HK-2 (cell line): ENCODE results near the gene EIF3B.
"Not testable (repeated sequence)": the region's sequence is repeated elsewhere in the genome, so short reads cannot be mapped to it uniquely, and the experiment has no call there.

Source experiments
- DNase-seq: peaks from one replicate; pipeline ENCODE4 v3.0.0-alpha.2; 2018; ENCODE audit not compliant: unreplicated experiment

The EIF3B gene

GRCh38 chr7:2376351-2377154 lies 21.9 kb downstream of the EIF3B start:
- DNase-seq, result no peak

GRCh38 chr7:2377492-2377891 lies 22.9 kb downstream of the EIF3B start:
- not testable (repeated sequence) for DNase-seq

- not testable (repeated sequence) for DNase-seq
These were observed 23.5 kb downstream of the EIF3B start for GRCh38 chr7:2378125-2378524.

GRCh38 chr7:2379161-2379560 lies 24.5 kb downstream of the EIF3B start:
- no peak for DNase-seq

- no peak for DNase-seq
These were observed 25.3 kb downstream of the EIF3B start for GRCh38 chr7:2379821-2380450.

GRCh38 chr7:2380461-2380860 lies 25.8 kb downstream of the EIF3B start:
- no peak for DNase-seq

- DNase-seq, result no peak
These were observed 26.6 kb downstream of the EIF3B start for GRCh38 chr7:2381227-2381626.

GRCh38 chr7:2381881-2382509 lies 27.4 kb downstream of the EIF3B start:
- DNase-seq, result no peak

- no peak for DNase-seq
These were observed 29.1 kb downstream of the EIF3B start for GRCh38 chr7:2383543-2384274.

GRCh38 chr7:2384354-2385243 lies 30.0 kb downstream of the EIF3B start:
- DNase-seq, result no peak

GRCh38 chr7:2386122-2386521 lies 31.5 kb downstream of the EIF3B start:
- DNase-seq, result not testable (repeated sequence)

- no peak for DNase-seq
These were observed 32.5 kb downstream of the EIF3B start for GRCh38 chr7:2386964-2387669.

- DNase-seq, result no peak
These were observed 33.4 kb downstream of the EIF3B start for GRCh38 chr7:2387897-2388636.

- no peak for DNase-seq
These were observed 34.0 kb downstream of the EIF3B start for GRCh38 chr7:2388637-2388954.

GRCh38 chr7:2390020-2390816 lies 35.6 kb downstream of the EIF3B start:
- DNase-seq, result not testable (repeated sequence)

- no peak for DNase-seq
These were observed 39.1 kb downstream of the EIF3B start for GRCh38 chr7:2393706-2394105.

- no peak for DNase-seq
These were observed 40.0 kb downstream of the EIF3B start for GRCh38 chr7:2394566-2395082.

GRCh38 chr7:2398506-2398905 lies 43.9 kb downstream of the EIF3B start:
- DNase-seq, result no peak
